Mammary epithelial cell (primary cell): Measurements from ENCODE around the gene RASGRP2.

ENCODE experiments used
- EZH2 ChIP-seq: IDR thresholded peaks from 2 replicates; pipeline ENCODE4 v1.6.1; 2012; ENCODE audit warnings: low read length, inconsistent platforms, borderline replicate concordance
- TF ChIP-seq, protein P1 (sequence below), 2 donors: IDR thresholded peaks in 1 of 2; conservative IDR thresholded peaks in 1 of 2; 2 replicates each; pipeline ENCODE4 v1.5.1; 2011 to 2012; ENCODE audit warnings: inconsistent platforms in 2 of 2, low read length in 2 of 2, mild to moderate bottlenecking in 2 of 2, control low read depth in 1 of 2, low read depth in 1 of 2; ENCODE audit not compliant: insufficient read depth in 1 of 2; ENCODE audit errors: extremely low read depth in 1 of 2

DNA sequence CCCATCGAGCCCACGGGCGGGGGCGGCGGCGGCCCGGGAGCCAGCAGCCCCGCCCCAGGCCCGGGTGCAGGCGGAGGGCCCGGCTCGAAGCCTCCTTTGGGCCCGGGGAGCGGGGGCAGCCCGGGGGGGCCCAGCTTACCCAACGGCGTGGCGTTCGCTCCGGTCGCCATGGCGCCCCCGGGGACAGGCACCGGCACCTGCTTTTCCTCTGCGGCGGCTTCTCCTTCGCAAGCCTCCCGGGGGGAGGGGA is 34.2 kb upstream of the RASGRP2 start:
- TF ChIP-seq, protein P1, sequence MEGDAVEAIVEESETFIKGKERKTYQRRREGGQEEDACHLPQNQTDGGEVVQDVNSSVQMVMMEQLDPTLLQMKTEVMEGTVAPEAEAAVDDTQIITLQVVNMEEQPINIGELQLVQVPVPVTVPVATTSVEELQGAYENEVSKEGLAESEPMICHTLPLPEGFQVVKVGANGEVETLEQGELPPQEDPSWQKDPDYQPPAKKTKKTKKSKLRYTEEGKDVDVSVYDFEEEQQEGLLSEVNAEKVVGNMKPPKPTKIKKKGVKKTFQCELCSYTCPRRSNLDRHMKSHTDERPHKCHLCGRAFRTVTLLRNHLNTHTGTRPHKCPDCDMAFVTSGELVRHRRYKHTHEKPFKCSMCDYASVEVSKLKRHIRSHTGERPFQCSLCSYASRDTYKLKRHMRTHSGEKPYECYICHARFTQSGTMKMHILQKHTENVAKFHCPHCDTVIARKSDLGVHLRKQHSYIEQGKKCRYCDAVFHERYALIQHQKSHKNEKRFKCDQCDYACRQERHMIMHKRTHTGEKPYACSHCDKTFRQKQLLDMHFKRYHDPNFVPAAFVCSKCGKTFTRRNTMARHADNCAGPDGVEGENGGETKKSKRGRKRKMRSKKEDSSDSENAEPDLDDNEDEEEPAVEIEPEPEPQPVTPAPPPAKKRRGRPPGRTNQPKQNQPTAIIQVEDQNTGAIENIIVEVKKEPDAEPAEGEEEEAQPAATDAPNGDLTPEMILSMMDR (conservative IDR thresholded peaks at IDR 0.05 in 1 of 2, IDR thresholded peaks at IDR 0.05 in 1 of 2; ENCODE audit: extremely low read depth in 1 of 2, insufficient read depth in 1 of 2, low read depth in 1 of 2, low read length in 2 of 2): no peak
- no peak for TF ChIP-seq EZH2
